Vagina (tissue), 2 donors: Measurements from ENCODE around the gene POR.

ENCODE experiments used
- CTCF ChIP-seq, 3 experiments: fragments of 450-650 bp in 2 of 3; fragments of 200-600 bp in 1 of 3; sonication (generic) in 1 of 3; IDR thresholded peaks; one replicate each; pipeline ENCODE4 v1.5.1; 2017 to 2019; ENCODE audit warnings: antibody characterized with exemption in 3 of 3, mild to moderate bottlenecking in 2 of 3, moderate library complexity in 2 of 3
- POLR2A ChIP-seq, 2 donors: fragments of 450-650 bp; IDR thresholded peaks; one replicate each; pipeline ENCODE4 v1.6.1; 2017; ENCODE audit warnings: antibody characterized with exemption in 2 of 2, mild to moderate bottlenecking in 2 of 2, moderate library complexity in 2 of 2
- POLR2AphosphoS5 ChIP-seq, 2 donors: sonication (generic); formaldehyde crosslinking; IDR thresholded peaks; one replicate each; pipeline ENCODE4 v1.9.0; 2017; ENCODE audit warnings: antibody characterized with exemption in 2 of 2, mild to moderate bottlenecking in 2 of 2, low read depth in 1 of 2; ENCODE audit not compliant: insufficient read depth in 1 of 2

GRCh38 chr7:75967487-75967997 is 52.6 kb downstream of the POR start:
- TF ChIP-seq CTCF (IDR thresholded peaks at IDR 0.05) = no peak
- no peak for TF ChIP-seq POLR2A (IDR thresholded peaks at IDR 0.05)
- peak in 1 of 2 donors; percentile 46 for TF ChIP-seq POLR2AphosphoS5 (IDR thresholded peaks at IDR 0.05; ENCODE audit: insufficient read depth in 1 of 2, low read depth in 1 of 2)
